NCI-H510A (cell line): ENCODE measurements around the gene POU2F2.
"Not testable (repeated sequence)": the region's sequence is repeated elsewhere in the genome, so short reads cannot be mapped to it uniquely, and the experiment has no call there.

Source experiments
- DNase-seq: peaks from one replicate; lab custom pipeline; 2025; lab: John Stamatoyannopoulos, UW

POU2F2 gene

DNA sequence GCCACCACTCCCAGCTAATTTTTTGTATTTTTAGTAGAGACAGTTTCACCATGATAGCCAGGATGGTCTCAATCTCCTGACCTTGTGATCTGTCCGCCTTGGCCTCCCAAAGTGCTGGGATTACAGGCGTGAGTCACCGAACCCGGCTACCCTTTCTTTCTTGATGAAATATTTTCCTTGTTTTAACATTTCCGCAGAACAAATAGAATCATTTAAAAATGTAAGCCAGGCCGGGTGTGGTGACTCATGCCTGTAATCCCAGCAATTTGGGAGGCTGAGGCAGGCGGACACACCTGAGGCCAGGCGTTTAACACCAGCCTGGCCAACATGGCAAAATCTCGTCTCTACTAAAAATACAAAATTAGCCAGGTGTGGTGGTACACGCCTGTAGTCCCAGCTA lies 32.0 kb downstream of the POU2F2 start:
- DNase-seq: not testable (repeated sequence)

- DNase-seq: no peak
Observed at GRCh38 chr19:42099336-42099925, 32.8 kb downstream of the POU2F2 start.

DNA sequence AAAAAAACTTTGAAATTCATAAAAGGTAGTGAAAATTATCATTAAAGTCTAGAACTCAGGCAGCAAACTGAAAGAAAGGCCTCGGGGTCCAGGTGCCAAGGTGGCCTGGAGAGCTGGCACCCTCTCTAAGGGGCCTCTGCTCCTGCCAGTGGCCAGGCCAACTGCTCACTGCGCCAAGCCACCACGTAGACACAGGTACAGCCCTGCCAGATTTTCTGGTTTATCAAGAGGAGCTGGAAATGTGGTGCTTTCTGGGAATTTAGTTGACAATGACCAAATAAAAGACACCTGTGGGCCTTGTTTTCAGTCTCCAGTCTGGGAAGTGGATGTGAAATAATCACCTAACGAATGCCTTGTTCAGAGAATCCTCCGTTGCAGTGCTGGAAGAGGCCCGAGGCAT lies 33.5 kb downstream of the POU2F2 start:
- DNase-seq: no peak

- no peak for DNase-seq
Observed at GRCh38 chr19:42097461-42097860, 34.8 kb downstream of the POU2F2 start.

GRCh38 chr19:42096255-42096837 lies 35.9 kb downstream of the POU2F2 start:
- no peak for DNase-seq

DNA sequence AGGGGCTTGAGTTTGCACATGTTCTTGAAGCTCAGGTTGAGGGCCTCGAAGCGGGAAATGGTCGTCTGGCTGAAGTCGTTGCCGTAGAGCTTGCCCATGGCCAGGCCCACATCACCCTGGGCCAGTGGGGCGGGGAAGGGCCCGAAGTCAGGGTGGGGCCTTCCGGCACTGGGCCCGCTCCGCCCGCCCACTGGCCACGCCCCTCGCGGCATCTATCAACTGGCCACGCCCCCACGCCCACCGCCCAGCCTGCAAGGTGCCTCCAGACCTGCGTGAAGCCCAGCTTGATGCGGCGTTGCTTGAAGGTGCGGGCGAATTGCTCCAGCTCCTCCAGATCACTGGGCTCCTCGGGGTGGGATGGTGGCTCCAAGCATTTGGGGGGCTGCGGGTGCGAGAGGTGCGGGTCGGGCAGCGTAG lies 36.4 kb downstream of the POU2F2 start:
- DNase-seq: no peak

DNA sequence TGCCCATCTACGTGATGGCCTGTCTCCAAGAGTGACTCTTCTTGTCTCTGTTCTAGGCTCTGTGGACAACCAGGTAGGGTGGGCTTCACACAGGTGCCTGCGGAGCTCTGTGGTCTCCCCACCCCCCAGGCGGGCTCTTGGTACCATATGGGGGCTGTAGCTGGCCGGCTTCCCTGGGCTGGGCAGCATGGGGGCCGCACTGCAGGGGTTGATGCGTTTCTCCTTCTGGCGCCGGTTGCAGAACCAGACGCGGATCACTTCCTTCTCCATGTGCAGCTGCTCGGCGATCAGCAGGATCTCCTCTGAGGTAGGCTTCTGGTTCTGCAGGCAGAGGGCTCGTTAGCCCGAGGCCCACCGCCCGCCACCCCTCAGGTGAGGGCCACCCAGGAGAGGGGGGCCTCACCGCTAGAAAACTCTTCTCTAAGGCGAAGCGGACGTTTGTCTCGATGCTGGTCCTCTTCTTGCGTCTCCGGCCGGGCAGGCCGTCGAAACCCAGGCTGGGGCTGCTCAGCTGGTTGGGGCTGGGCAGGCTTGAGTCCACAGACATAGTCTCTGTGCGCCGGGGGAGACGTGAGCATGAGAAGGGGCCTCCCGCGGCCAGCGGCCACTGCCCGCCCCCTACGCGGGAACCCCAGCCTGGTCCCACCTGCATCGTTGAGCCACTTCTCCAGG lies 37.0 kb downstream of the POU2F2 start:
- no peak for DNase-seq

DNA sequence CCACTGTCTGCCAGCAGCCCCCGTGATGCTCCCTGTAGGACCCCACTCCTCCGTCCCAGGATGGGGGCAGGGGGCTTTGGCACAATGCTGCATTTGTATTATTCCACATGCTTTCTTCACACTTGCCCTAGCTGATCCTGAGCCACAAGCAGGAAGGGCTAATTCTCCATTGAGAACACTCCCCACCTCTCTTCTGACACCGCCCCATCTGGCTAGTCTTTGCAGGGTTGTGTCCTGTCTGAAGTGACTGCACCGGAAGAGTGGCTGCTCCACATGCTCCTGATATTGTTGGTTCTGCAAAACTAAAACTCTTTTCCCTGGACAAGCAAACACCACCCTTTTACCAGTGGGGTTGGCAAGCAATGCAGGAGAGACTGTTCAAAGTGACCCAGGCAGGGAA lies 38.3 kb downstream of the POU2F2 start:
- DNase-seq: no peak

- DNase-seq: no peak
Observed at GRCh38 chr19:42093505-42093904, 38.7 kb downstream of the POU2F2 start.

DNA sequence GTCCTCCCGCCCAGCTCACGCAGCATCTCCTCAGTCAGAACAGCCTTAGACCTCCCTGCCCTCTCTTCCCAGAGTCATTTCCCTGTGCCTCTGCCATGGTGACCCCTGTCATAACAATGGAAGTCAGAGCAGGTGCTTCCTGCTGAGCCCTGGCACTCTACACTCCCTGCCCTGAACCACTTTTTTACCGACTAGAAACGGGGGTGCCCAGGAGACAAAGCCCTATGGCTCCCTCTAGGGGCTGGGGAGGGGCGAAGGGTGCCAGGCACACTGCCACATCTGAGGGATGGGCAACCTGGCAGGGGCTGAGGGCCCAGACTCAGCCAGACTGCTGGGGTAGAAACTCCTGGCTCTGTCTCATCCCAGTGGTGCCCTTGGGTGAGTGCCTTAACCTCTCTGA lies 39.9 kb downstream of the POU2F2 start:
- no peak for DNase-seq

GRCh38 chr19:42091742-42092141 lies 40.5 kb downstream of the POU2F2 start:
- no peak for DNase-seq

DNA sequence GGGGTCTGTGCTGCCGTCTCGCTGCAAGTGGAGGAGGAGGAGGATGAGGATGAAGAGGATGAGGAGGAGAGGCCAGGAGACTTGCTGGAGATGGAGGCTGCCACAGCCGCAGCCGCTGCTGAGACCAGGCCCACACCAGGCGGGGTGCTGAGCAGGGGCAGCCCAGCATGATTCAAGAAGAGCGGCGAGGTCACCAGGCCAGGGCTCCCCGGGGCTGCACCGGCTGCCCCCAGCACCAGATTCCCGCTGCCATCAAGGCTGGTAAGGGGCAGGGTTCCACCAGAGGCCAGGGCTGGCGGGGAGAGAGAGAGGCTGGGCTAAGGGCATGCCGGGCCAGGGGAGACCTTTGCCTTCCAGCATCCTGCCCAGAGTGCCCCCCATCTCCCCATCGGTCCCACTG lies 40.9 kb downstream of the POU2F2 start:
- DNase-seq: no peak

DNA sequence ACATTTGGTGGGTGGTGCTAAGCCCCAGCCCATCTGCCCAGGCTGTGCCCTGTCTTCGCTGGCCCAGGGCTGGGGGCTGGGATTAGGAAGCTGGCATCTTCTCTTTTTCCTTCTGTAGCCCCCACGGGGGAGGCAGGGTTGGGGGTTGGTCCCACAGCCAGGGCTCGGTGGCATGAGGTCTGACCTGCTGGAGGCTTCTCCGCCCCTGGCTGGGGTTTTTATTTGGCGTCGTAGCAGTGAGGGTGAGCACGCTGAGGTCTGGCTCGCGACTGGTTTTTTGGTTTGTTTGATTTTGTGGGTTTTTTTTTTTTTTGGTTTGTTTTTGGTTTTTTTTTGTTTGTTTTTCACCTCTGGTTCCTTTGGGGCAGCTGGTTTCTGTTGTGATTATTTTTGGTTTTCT lies 41.6 kb downstream of the POU2F2 start:
- DNase-seq: no peak

DNA sequence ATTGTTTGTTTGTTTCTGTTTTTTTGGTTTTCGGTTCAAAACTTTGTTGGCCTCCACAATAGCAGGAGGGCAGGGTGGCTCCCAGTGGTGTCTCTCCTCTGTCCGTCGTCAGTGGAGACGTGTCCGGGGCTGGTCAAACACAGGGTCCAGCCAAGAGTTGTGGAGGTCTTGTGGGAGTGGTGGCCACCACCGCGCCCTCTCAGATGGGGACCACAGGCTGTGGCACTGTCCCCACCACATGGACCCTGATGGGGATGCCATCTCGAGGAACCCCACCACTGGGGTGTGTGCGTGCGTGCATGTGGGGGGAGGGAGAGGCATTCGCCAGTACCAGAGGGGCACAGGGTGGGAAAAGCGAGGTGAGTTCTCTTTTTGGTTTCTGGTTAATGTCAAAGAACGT lies 42.5 kb downstream of the POU2F2 start:
- DNase-seq: no peak

GRCh38 chr19:42089191-42089750 lies 43.0 kb downstream of the POU2F2 start:
- DNase-seq: no peak

- DNase-seq: no peak
Observed at GRCh38 chr19:42088471-42089190, 43.6 kb downstream of the POU2F2 start.

DNA sequence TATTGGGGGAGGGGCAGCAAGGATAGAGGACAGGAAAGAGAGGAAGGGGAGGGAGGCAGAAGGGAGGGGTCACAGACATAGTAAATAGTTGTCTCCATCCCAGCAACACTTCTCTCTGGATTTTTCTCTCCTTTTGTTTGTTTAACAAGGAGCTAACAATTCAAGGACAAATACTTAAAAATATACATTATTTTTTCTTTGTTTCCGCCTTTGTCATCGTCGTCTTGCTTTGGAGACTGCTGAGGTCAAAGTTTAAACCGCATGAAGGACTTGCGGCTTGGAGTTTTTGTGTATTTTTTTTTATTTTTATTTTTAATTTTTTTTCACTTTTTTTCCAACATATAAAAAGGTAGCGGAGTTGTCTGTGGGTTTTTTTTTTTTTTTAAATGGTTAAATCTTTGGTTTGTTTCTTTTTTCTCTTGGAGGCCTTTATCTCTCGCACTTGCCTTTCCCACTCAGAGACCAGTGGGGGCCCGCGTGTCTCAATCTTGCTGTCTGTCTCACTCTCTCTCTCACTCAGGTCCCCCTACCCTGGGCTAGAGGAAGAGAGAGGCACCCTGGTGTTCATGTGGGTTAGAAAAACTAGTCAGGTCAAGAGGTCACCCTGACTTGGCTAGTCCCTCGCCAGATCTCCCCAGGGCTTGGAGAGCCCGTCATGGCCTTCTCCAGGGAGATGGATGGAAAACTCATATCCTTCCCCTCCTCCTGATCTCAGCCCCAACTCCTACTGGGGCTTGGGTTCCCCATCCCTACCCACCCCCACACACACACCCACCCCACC lies 45.3 kb downstream of the POU2F2 start:
- no peak for DNase-seq

- DNase-seq: no peak
Observed at GRCh38 chr19:42086188-42086736, 46.0 kb downstream of the POU2F2 start.

- no peak for DNase-seq
Observed at GRCh38 chr19:42083537-42083936, 48.7 kb downstream of the POU2F2 start.

GRCh38 chr19:42081584-42082203 lies 50.6 kb downstream of the POU2F2 start:
- no peak for DNase-seq

DNA sequence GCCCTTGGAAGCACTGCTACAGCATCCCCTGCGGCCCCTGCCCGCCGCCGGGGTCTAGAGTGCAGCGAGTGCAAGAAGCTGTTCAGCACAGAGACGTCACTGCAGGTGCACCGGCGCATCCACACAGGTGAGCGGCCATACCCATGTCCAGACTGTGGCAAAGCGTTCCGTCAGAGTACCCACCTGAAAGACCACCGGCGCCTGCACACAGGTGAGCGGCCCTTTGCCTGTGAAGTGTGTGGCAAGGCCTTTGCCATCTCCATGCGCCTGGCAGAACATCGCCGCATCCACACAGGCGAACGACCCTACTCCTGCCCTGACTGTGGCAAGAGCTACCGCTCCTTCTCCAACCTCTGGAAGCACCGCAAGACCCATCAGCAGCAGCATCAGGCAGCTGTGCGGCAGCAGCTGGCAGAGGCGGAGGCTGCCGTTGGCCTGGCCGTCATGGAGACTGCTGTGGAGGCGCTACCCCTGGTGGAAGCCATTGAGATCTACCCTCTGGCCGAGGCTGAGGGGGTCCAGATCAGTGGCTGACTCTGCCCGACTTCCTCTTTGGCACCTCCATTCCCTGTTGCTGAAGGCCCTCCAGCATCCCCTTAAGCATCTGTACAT lies 51.4 kb downstream of the POU2F2 start:
- no peak for DNase-seq
